T47D (cell line): ENCODE measurements around the gene VTN.
A peak's percentile ranks its signal among the peaks of the same experiment; 100 is the strongest.

Source experiments
- DNase-seq, 2 experiments: peaks; one replicate each; pipeline versions ENCODE4 v3.0.0 to v3.0.0-alpha.2; 2011 to 2012; ENCODE audit warnings: low read depth in 1 of 2, low spot score in 1 of 2
- JUND ChIP-seq: IDR thresholded peaks from 2 replicates; pipeline ENCODE4 v1.6.1; 2012; ENCODE audit warnings: low read depth
- in situ Hi-C: cut with HindIII; loops from 2 replicates; pipeline ENCODE4 v1.10.0; 2016; ENCODE audit warnings: low sequenced_read_pairs, low pct_unique_long_range_greater_than_20kb

VTN gene

DNA sequence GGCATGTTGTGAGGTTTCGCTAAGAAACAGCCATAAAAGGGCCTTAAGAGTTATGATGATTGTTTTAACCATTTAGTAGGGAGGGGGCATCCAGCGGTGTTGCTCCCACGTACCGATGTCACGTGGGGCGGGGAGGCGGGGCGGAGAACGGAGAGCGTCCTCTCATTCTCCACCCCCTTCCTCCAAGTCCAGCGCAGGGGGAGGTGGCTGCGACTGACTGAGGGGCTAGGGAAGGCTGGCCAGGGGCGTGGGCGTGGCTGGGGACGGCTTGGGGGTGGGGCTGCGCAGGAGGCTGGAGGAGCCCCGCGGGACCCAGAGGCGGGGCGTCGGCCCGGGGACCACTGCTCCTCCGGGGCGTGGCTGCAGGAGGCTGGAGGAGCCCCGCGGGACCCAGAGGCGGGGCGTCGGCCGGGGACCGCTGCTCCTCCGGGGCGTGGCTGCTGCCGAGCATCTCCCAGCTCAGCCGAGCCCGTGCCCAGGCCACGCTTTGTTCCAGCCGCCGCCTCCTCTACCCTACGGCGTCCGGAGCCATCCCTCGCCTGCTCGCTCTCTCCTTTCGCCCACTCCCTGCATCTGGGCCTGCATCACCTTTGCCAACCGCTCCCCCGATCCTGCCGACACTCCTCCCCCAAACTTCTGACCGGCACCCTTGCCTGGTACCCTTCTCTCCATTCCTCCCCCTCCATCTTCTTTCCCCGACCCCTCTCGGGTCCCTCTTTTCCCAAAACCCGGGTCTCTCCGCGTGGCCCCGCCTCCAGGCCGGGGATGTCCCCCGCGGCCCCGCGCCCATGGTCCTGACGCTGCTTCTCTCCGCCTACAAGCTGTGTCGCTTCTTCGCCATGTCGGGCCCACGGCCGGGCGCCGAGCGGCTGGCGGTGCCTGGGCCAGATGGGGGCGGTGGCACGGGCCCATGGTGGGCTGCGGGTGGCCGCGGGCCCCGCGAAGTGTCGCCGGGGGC, 1.4 kb upstream of the VTN start, which contains the start of gene SARM1:
SARM1 (plus strand) TSS at position 450 of the 958 bp plus-strand sequence; CDS start at position 789, 339 bp downstream.
- in situ Hi-C loops: no loop called here
- peak; percentile 42 to 76 for DNase-seq
- no peak for TF ChIP-seq JUND

DNA sequence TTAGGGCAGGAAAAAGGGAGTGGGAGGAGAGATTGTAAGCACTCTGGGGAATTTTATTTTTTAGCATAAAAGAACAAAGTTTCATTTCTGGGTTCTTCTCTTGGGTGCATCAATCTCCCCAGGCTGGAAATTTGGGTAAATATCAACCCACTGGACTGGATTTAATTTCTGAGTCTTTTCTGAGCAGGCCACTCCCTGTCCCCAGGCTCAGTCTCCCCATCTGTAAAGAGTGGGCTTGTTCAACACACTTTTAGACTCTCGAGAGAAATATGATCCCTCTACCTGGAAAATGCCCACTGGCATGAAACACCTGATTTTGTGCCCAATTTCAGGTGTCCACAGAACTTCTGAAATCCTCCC, 617 bp upstream of the VTN start:
- TF ChIP-seq JUND: no peak
- in situ Hi-C loops: no loop called here
- no peak for DNase-seq

GRCh38 chr17:28369684-28370034, 448 bp downstream of the VTN start:
- no peak for DNase-seq
- no peak for TF ChIP-seq JUND
- in situ Hi-C loops: no loop called here

- no peak for DNase-seq
- TF ChIP-seq JUND: no peak
- in situ Hi-C loops: no loop called here
Measured at GRCh38 chr17:28368915-28369683, 1.0 kb downstream of the VTN start.

DNA sequence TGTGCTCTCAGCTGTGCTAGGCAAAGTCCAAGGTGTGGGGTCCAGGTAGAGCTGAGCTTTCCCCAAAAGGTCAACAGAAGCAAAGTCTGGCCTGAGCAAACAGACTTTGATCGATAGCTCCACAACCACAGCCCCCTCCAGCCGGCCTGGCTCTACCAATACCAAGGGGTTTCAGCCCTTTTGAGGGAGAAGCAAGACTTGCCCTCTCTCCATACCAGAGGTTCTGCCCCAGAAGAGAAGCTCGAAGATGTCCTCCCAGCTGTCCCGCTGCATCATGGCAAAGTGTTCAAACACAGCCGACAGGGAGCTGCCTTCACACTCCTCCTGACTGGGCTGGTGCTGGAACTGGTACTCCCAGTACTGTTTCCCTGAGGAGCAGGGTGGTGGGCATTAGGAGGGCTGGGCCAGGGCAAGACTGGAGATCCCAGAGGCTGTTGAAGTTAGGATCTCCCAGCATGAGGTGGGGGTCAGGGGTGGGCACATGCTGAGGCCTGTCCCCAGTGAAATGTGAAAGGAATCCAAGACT, 1.7 kb downstream of the VTN start:
- no peak for DNase-seq
- in situ Hi-C loops: no loop called here
- no peak for TF ChIP-seq JUND

GRCh38 chr17:28367641-28368305, 2.3 kb downstream of the VTN start:
- TF ChIP-seq JUND: no peak
- DNase-seq: no peak
- in situ Hi-C loops: no loop called here

- no peak for TF ChIP-seq JUND
- DNase-seq: no peak
- in situ Hi-C loops: no loop called here
Measured at GRCh38 chr17:28366605-28367004, 3.5 kb downstream of the VTN start.

DNA sequence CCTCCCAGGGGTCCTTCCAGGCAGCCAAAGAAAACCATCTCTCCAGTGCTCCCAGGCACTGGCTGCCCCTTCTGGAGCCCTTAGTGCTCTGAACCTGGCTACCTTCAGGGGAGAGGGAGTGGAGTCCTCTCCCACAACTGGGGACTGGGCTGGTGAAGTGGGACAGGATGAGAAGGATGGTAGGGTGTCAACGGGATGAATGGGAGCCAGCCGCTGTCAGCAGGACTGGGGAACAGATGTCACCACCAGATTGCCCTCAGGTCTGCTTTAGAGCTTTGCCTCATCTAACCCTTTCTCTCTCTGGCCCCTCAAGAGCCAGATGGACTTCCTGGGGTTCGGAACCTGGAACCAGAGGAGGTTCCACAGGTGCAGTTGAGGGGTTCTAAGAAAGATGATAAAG, 4.6 kb downstream of the VTN start:
- no peak for TF ChIP-seq JUND
- no peak for DNase-seq
- in situ Hi-C loops: no loop called here

GRCh38 chr17:28364665-28365363, 5.3 kb downstream of the VTN start, which contains the start of gene SEBOX:
Gene SEBOX, minus strand, starts transcription at chr17:28365199. Its CDS starts 48 bp downstream, at chr17:28365151.
- in situ Hi-C loops: no loop called here
- no peak for DNase-seq
- no peak for TF ChIP-seq JUND

GRCh38 chr17:28363776-28364650, 6.1 kb downstream of the VTN start:
- in situ Hi-C loops: no loop called here
- no peak for DNase-seq
- no peak for TF ChIP-seq JUND

GRCh38 chr17:28363186-28363585, 6.9 kb downstream of the VTN start:
- TF ChIP-seq JUND: no peak
- in situ Hi-C loops: no loop called here
- DNase-seq: no peak
